HepG2 (cell line): ENCODE measurements around the gene RPLP2. TPM values are rescaled to one million over a fixed set of nuclear protein-coding genes. Genes with fewer than 3 reads are reported as not detected.

Experiments used
- ATAC-seq: fragments of 200-7000 bp; cut with Tn5 transposase; 3 replicates; pipeline ENCODE4 v1.9.1; 2020; ENCODE audit warnings: mild to moderate bottlenecking, moderate library complexity
- BruUV-seq: library from RNA; stranded (reverse); fragments of 400-500 nt; replicated peaks from 2 replicates; lab custom pipeline; 2021; lab: Mats Ljungman, UMichigan
- CTCF ChIA-PET: fragments of 300-600 bp; formaldehyde crosslinking; extraction: SDS; loops from one replicate; lab custom pipeline; 2021; ENCODE audit warnings: low total read pairs, inconsistent platforms, low intra/inter-chr PET ratio; lab: Yijun Ruan, JAX
- POLR2A ChIA-PET: fragments of 350-600 bp; sonication (Branson Sonifier 250); formaldehyde crosslinking; loops from one replicate; lab custom pipeline; 2020; ENCODE audit warnings: antibody characterized with exemption, inconsistent platforms; lab: Yijun Ruan, JAX
- DNase-seq: peaks from one replicate; pipeline ENCODE4 v3.0.0-alpha.2; 2015; ENCODE audit warnings: low spot score
- FAIRE-seq: peaks from 3 replicates; lab custom pipeline; 2011; peaks lifted over from hg19 to GRCh38; lab: Jason Lieb, UNC
- H2AFZ ChIP-seq: one replicate; pipeline ENCODE4 v1.6.1; 2011; ENCODE audit warnings: low read length, inconsistent platforms
- H3K27ac ChIP-seq: fragments of 300-600 bp; 3 replicates; pipeline ENCODE4 v1.8.0; 2011; ENCODE audit warnings: mixed run types, mild to moderate bottlenecking, mixed read lengths, low read length, inconsistent platforms; ENCODE audit not compliant: insufficient read depth; ENCODE audit errors: extremely low read length
- H3K27me3 ChIP-seq, 2 experiments: fragments of 200-600 bp in 1 of 2; 2 replicates in 1 of 2; 3 replicates in 1 of 2; pipeline versions ENCODE4 v1.6.0 to v1.8.0; 2011; ENCODE audit warnings: low read length in 2 of 2, mild to moderate bottlenecking in 2 of 2, moderate library complexity in 2 of 2, inconsistent platforms in 1 of 2; ENCODE audit not compliant: insufficient read depth in 2 of 2, control insufficient read depth in 1 of 2
- H3K36me3 ChIP-seq, 2 experiments: fragments of 200-600 bp in 1 of 2; replicated peaks in 1 of 2; 2 replicates in 1 of 2; 3 replicates in 1 of 2; pipeline versions ENCODE4 v1.5.1 to v1.8.0; 2011; ENCODE audit warnings: low read length in 2 of 2, inconsistent platforms in 1 of 2; ENCODE audit not compliant: insufficient read depth in 2 of 2, control insufficient read depth in 1 of 2
- H3K4me1 ChIP-seq: 2 replicates; pipeline ENCODE4 v1.5.1; 2012; ENCODE audit warnings: low read length, inconsistent platforms; ENCODE audit not compliant: insufficient read depth
- H3K4me2 ChIP-seq: 2 replicates; pipeline ENCODE4 v1.6.0; 2011; ENCODE audit warnings: low read depth, low read length, inconsistent platforms
- H3K4me3 ChIP-seq, 3 experiments: fragments of 200-600 bp in 1 of 3; sonication (generic), shearing (Covaris generic) in 1 of 3; replicated peaks in 1 of 3; 2 replicates each; pipeline ENCODE4 v1.5.1; 2011 to 2016; ENCODE audit warnings: low read length in 3 of 3, inconsistent platforms in 2 of 3, low read depth in 2 of 3, mild to moderate bottlenecking in 2 of 3, control low read depth in 1 of 3, mixed read lengths in 1 of 3; ENCODE audit not compliant: insufficient read depth in 1 of 3
- H3K79me2 ChIP-seq: one replicate; pipeline ENCODE4 v1.6.1; 2011; ENCODE audit warnings: low read length, inconsistent platforms; ENCODE audit not compliant: insufficient read depth
- H3K9ac ChIP-seq: 2 replicates; pipeline ENCODE4 v1.6.0; 2011; ENCODE audit warnings: mild to moderate bottlenecking, low read depth, low read length, inconsistent platforms; ENCODE audit not compliant: insufficient read depth
- H3K9me3 ChIP-seq: 2 replicates; pipeline ENCODE4 v1.5.1; 2012; ENCODE audit warnings: mild to moderate bottlenecking, low read length
- H4K20me1 ChIP-seq: 2 replicates; pipeline ENCODE4 v1.6.0; 2011; ENCODE audit warnings: inconsistent platforms, mild to moderate bottlenecking, low read length, moderate library complexity; ENCODE audit not compliant: insufficient read depth
- ASH2L ChIP-seq: fragments of 300-600, 200-600 bp; sonication (generic); IDR thresholded peaks from 2 replicates; pipeline ENCODE4 v1.7.0; 2017; ENCODE audit warnings: low read depth, mild to moderate bottlenecking, moderate library complexity, mixed read lengths, low read length; ENCODE audit not compliant: insufficient read length
- KDM3A ChIP-seq: IDR thresholded peaks from 2 replicates; pipeline ENCODE4 v1.6.1; 2018; ENCODE audit warnings: low read depth, missing compliant biosample characterization
- SNAPC4 ChIP-seq: sonication (generic); formaldehyde crosslinking; IDR thresholded peaks from 2 replicates; pipeline ENCODE4 v1.4.0; 2020; ENCODE audit warnings: mild to moderate bottlenecking, missing genetic modification reagents
- ZFY ChIP-seq: sonication (generic); formaldehyde crosslinking; IDR thresholded peaks from 2 replicates; pipeline ENCODE4 v1.4.0; 2020; ENCODE audit warnings: missing genetic modification reagents
- ZNF407 ChIP-seq: sonication (generic); formaldehyde crosslinking; IDR thresholded peaks from one replicate; pipeline ENCODE4 v1.5.1; 2020; ENCODE audit warnings: mild to moderate bottlenecking, missing genetic modification reagents; ENCODE audit errors: not compliant biosample characterization
- ZNF777 ChIP-seq: sonication (generic); formaldehyde crosslinking; IDR thresholded peaks from 2 replicates; pipeline ENCODE4 v1.4.0; 2020; ENCODE audit warnings: missing genetic modification reagents
- ZNF782 ChIP-seq: sonication (generic); formaldehyde crosslinking; IDR thresholded peaks from 2 replicates; pipeline ENCODE4 v1.4.0; 2020; ENCODE audit warnings: missing genetic modification reagents, mild to moderate bottlenecking, borderline replicate concordance
- WGBS: methylation state at CpG from one replicate; pipeline ENCODE4 v1.1.6; 2017; ENCODE audit warnings: low lambda C conversion rate; 5-methylcytosine and 5-hydroxymethylcytosine counted together
- in situ Hi-C: cut with HindIII; loops from 2 replicates; pipeline ENCODE4 v1.10.0; 2017; ENCODE audit warnings: low pct_unique_long_range_greater_than_20kb; ENCODE audit not compliant: extremely low pct_ligation_motif_present
- intact Hi-C: fragments of 100-400 bp; cut with micrococcal nuclease; formaldehyde crosslinking; loops from one replicate; pipeline ENCODE4 v1.10.0; 2022; ENCODE audit not compliant: unreplicated experiment
- polyA plus RNA-seq, 8 experiments: library from polyadenylated mRNA; depleted of rRNA in 3 of 8; stranded (reverse) in 7 of 8; unstranded in 1 of 8; fragments of >200 nt; fragmentation: Illumina TruSeq in 4 of 8; extraction: Trizol in 4 of 8; gene quantifications; 2 replicates each; pipeline versions ENCODE4 v1.2.1 to v1.2.3, GENCODE V29; 2011 to 2016; ENCODE audit warnings: low read depth in 4 of 8, missing spikeins in 1 of 8, mixed read lengths in 1 of 8; ENCODE audit not compliant: insufficient read depth in 1 of 8
- total RNA-seq, 5 experiments: library from RNA; depleted of rRNA; stranded (reverse); fragments of >200 nt; fragmentation: Illumina TruSeq; extraction: Trizol; gene quantifications; 2 replicates each; pipeline ENCODE4 v1.2.3, GENCODE V29; 2016; ENCODE audit warnings: low read depth in 1 of 5

RPLP2 gene
- total and polyA plus RNA-seq, 2 of the 13 experiments (the other 11 are each of a cell fraction or from before 2014, with no cell fraction given) = 978 to 2,106 TPM

GRCh38 chr11:842370-843002 lies 32.7 kb downstream of the RPLP2 start, which contains the start of the genes POLR2L and TSPAN4 (continued):
- TF ChIP-seq SNAPC4 (CRISPR knock-in tag) = no peak
- TF ChIP-seq ZFY (CRISPR knock-in tag) = peak; percentile 90
- 0 out of 2 replicates have a peak, but pooled peaks have one; percentile 6 for TF ChIP-seq ZNF782

- ATAC-seq = peak; percentile 0; the same call in 1 of the 3 replicates
- intact Hi-C loops (loop anchor here (5.0 kb wide), 1 partner anchor 36 kb away; the partner anchor contains the start of genes PIDD1 and RPLP2), in situ Hi-C loops (no loop called here)
- peaks cover 27% of the 10 kb centered on the region for H3K79me2 ChIP-seq
- peaks cover 5 to 22% of the 10 kb centered on the region in 2 experiments for H3K36me3 ChIP-seq
- peak overlapping the region; percentile 92 for H3K9ac ChIP-seq
- peak overlapping the region; percentile 83 for H3K27ac ChIP-seq
- WGBS = 2% methylated on average over 23 of the region's 53 CpGs
- DNase-seq = no peak
- FAIRE-seq = no peak
- H3K27me3 ChIP-seq = no peaks in the 10 kb centered on the region
- peaks cover 58% of the 10 kb centered on the region for H3K4me1 ChIP-seq
- no TSS peak for BruUV-seq
- peak overlapping the region; percentile 97 to 100 (median 98) for H3K4me3 ChIP-seq
- no peaks in the 10 kb centered on the region for H3K9me3 ChIP-seq
- CTCF ChIA-PET = no interaction called here
- H2AFZ ChIP-seq = no peak overlapping the region
- H4K20me1 ChIP-seq = peaks cover 15% of the 10 kb centered on the region; the same call in 1 of the 2 replicates
- peak overlapping the region; percentile 85 for H3K4me2 ChIP-seq
- POLR2A ChIA-PET = interaction anchor here (0.7 to 11.1 kb wide), 11 partner anchors 14 to 207 kb away, joined by 3 to 141 read pairs (median 6); partner anchors contain the start of genes CD151, CRACR2B, PNPLA2 and RPLP2
- 0 out of 2 replicates have a peak, but pooled peaks have one; percentile 3 for TF ChIP-seq KDM3A
- no peak for TF ChIP-seq ASH2L
- TF ChIP-seq ZNF777 (CRISPR knock-in tag) = no peak
- peak; percentile 28 for TF ChIP-seq ZNF407 (CRISPR knock-in tag)
Measured at GRCh38 chr11:843086-843734, 33.4 kb downstream of the RPLP2 start.
